Measurements from ENCODE around the gene ATP5F1B.

- TF ChIP-seq CTCF (IDR thresholded peaks at IDR 0.05) (no peak), ZNF396 (CRISPR knock-in tag; IDR thresholded peaks at IDR 0.05; ENCODE audit: borderline replicate concordance) (no peak), ZNF232 (CRISPR knock-in tag; IDR thresholded peaks at IDR 0.05) (no peak), JUN (CRISPR knock-in tag; IDR thresholded peaks at IDR 0.05) (no peak), USF2 (CRISPR knock-in tag; IDR thresholded peaks at IDR 0.05) (no peak), ZNF138 (CRISPR knock-in tag; conservative IDR thresholded peaks at IDR 0.05) (no peak), MAX (CRISPR knock-in tag; IDR thresholded peaks at IDR 0.05) (no peak), ATF1 (CRISPR knock-in tag; IDR thresholded peaks at IDR 0.05) (no peak), MYBL2 (CRISPR knock-in tag; IDR thresholded peaks at IDR 0.05) (no peak), HMGXB4 (CRISPR knock-in tag; IDR thresholded peaks at IDR 0.05) (no peak), ZBTB43 (CRISPR knock-in tag; IDR thresholded peaks at IDR 0.05) (no peak)
Observed at GRCh38 chr12:56637621-56638020, 8.2 kb downstream of the ATP5F1B start.
